ENCODE data around the gene HIC1. TPM values are rescaled to one million over a fixed set of nuclear protein-coding genes. Genes with fewer than 3 reads are reported as not detected.

Gene HIC1
- total RNA-seq, 1 donor from 2014 or later = 8.8 TPM

GRCh38 chr17:2057760-2058585, 3.1 kb downstream of the HIC1 start:
- no peak overlapping the region for H3K4me3 Mint-ChIP-seq (ENCODE audit: unreplicated experiment)
- TF ChIP-seq CTCF (IDR thresholded peaks at IDR 0.05) = no peak
- H3K4me1 Mint-ChIP-seq (ENCODE audit: low read depth) = peaks cover 26% of the 10 kb centered on the region
- no peak overlapping the region for H3K27ac Mint-ChIP-seq (ENCODE audit: unreplicated experiment)
- DNase-seq (ENCODE audit: low spot score) = no peak
- H3K27me3 Mint-ChIP-seq (ENCODE audit: low read depth) = no peaks in the 10 kb centered on the region
- peaks cover 2% of the 10 kb centered on the region for H3K36me3 Mint-ChIP-seq (ENCODE audit: low read depth)
- no peaks in the 10 kb centered on the region for H3K9me3 Mint-ChIP-seq (ENCODE audit: low read depth)

- no peak for DNase-seq (ENCODE audit: low spot score)
- H3K36me3 Mint-ChIP-seq (ENCODE audit: low read depth) = peaks cover 2% of the 10 kb centered on the region
- H3K9me3 Mint-ChIP-seq (ENCODE audit: low read depth) = no peaks in the 10 kb centered on the region
- H3K4me1 Mint-ChIP-seq (ENCODE audit: low read depth) = peaks cover 30% of the 10 kb centered on the region
- H3K27me3 Mint-ChIP-seq (ENCODE audit: low read depth) = no peaks in the 10 kb centered on the region
- peak; percentile 76 for TF ChIP-seq CTCF (IDR thresholded peaks at IDR 0.05)
- no peak overlapping the region for H3K4me3 Mint-ChIP-seq (ENCODE audit: unreplicated experiment)
- H3K27ac Mint-ChIP-seq (ENCODE audit: unreplicated experiment) = no peak overlapping the region
Measured at GRCh38 chr17:2058586-2059546, 4.0 kb downstream of the HIC1 start.

- no peak for DNase-seq (ENCODE audit: low spot score)
- Mint-ChIP-seq H3K4me1 (ENCODE audit: low read depth) (peaks cover 39% of the 10 kb centered on the region), H3K36me3 (ENCODE audit: low read depth) (peaks cover 7% of the 10 kb centered on the region), H3K4me3 (ENCODE audit: unreplicated experiment) (no peak overlapping the region), H3K9me3 (ENCODE audit: low read depth) (no peaks in the 10 kb centered on the region), H3K27ac (ENCODE audit: unreplicated experiment) (no peak overlapping the region), H3K27me3 (ENCODE audit: low read depth) (no peaks in the 10 kb centered on the region)
- no peak for TF ChIP-seq CTCF (IDR thresholded peaks at IDR 0.05)
Measured at GRCh38 chr17:2059547-2060384, 4.9 kb downstream of the HIC1 start.

- no peaks in the 10 kb centered on the region for H3K9me3 Mint-ChIP-seq (ENCODE audit: low read depth)
- H3K4me1 Mint-ChIP-seq (ENCODE audit: low read depth) = peaks cover 43% of the 10 kb centered on the region
- H3K4me3 Mint-ChIP-seq (ENCODE audit: unreplicated experiment) = no peak overlapping the region
- H3K36me3 Mint-ChIP-seq (ENCODE audit: low read depth) = peaks cover 9% of the 10 kb centered on the region
- peak overlapping the region; percentile 36 for H3K27ac Mint-ChIP-seq (ENCODE audit: unreplicated experiment)
- no peak for DNase-seq (ENCODE audit: low spot score)
- TF ChIP-seq CTCF (IDR thresholded peaks at IDR 0.05) = no peak
- H3K27me3 Mint-ChIP-seq (ENCODE audit: low read depth) = no peaks in the 10 kb centered on the region
Measured at GRCh38 chr17:2060385-2060658, 5.4 kb downstream of the HIC1 start.

Measured in chondrocyte (in vitro differentiated cells).